ENCODE measurements around the gene RASAL3. TPM values are rescaled to one million over a fixed set of nuclear protein-coding genes. Genes with fewer than 3 reads are reported as not detected.

RASAL3 gene
- total and polyA plus RNA-seq, 2 of the 8 experiments (the other 6 are each of a cell fraction or from before 2014, with no cell fraction given), result 0.19 to 0.63 TPM

DNA sequence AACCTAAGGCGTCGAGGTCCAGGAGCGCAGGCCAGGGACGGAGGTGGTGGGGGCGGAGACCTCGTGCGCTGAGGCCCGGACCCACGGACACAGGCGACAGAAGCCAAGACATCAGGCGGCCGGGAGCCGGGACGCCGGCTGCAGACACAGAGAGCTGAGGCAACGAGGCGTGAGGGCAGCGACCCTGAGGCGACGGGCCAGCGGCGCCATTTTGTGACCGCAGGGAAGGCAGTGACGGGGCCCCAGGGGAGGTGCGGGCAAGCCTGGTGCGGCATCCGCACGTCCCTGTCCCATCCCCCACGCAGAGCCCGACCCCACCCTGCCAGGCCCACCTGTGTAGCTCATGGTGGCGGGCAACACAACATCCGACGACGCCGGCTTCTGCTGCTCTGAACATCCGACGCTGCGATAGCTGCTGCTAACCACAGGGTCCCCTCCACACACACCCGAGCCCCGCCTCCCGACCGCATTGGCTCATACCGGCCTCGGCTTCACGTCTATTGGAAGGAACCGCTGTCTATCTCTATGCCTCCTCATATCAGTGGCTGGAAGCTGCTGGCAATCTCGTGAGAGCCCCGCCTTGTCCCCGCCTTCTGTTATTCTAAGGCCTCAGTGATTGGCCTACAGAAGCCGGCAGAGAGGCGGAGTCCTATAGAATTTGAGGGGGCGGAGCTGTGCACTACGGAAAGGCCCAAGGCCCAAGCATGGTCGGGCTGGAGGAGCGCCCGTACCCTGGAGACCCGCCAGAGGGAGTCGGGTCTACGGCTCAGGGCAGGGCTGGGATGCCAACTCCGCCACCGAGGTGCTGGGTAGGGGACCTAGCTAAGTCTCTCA is 45.5 kb downstream of the RASAL3 start, which contains the start of gene AKAP8L:
Gene AKAP8L, minus strand, starts transcription at position 410 of the 834 bp plus-strand sequence. Its CDS starts 65 bp downstream, at position 345.
- peak within 1 kb of the TSS; percentile 97; the same call in 1 of the 2 replicates for H4K8ac ChIP-seq (ENCODE audit: extremely low read depth, insufficient read depth, low read length)
- no peaks in the 10 kb centered on the region for H3K27me3 ChIP-seq (replicated peaks in 1 of 4; ENCODE audit: control insufficient read depth in 3 of 4, extremely low read depth in 1 of 4, insufficient read depth in 3 of 4, low read length in 3 of 4)
- peak within 1 kb of the TSS; percentile 82 for H4K5ac ChIP-seq (ENCODE audit: insufficient read length, low read depth, low read length)
- ChIA-PET CTCF (ENCODE audit: partially characterized antibody) (interaction anchor here (0.7 to 5.1 kb wide), 31 partner anchors 8 to 321 kb away, joined by 3 to 48 read pairs (median 4); partner anchors contain the start of genes AKAP8 and WIZ), POLR2A (ENCODE audit: partially characterized antibody) (interaction anchor here (0.6 to 6.1 kb wide), 44 partner anchors 9 to 1036 kb away, joined by 3 to 71 read pairs (median 4); partner anchors contain the start of genes AKAP8 and WIZ)
- H3K4me1 ChIP-seq (replicated peaks in 1 of 4; ENCODE audit: control insufficient read depth in 3 of 4, insufficient read depth in 4 of 4, low read length in 3 of 4), result peaks cover 0 to 4% (median 3%) of the 10 kb centered on the region in 4 experiments; a peak in 5 of 7 replicates
- H3K9ac ChIP-seq (replicated peaks in 1 of 4; ENCODE audit: extremely low read depth in 1 of 4, low read depth in 3 of 4, low read length in 3 of 4), result peak within 1 kb of the TSS; percentile 83 to 99 (median 92)
- peak within 1 kb of the TSS; percentile 80 for H3K4ac ChIP-seq (replicated peaks; ENCODE audit: insufficient read length, low read depth, low read length)
- H3K36me3 ChIP-seq (ENCODE audit: control insufficient read depth in 2 of 4, insufficient read depth in 4 of 4, low read length in 3 of 4), result peaks cover 0 to 20% (median 12%) of the 10 kb centered on the region in 4 experiments; a peak in 5 of 8 replicates
- H3K23me2 ChIP-seq (ENCODE audit: low read depth, low read length), result peaks cover 4% of the 10 kb centered on the region; the same call in 1 of the 2 replicates
- peak within 1 kb of the TSS; percentile 97 for H3K27ac ChIP-seq (ENCODE audit: low read depth, low read length)
- 1% methylated on average over 54 of the region's 61 CpGs; no CpG with 5 or more reads in 1 of the 2 experiments for WGBS, 2 experiments (ENCODE audit: extremely low coverage in 1 of 2, insufficient coverage in 1 of 2, insufficient read length in 1 of 2, insufficient replicate concordance in 2 of 2, low coverage in 1 of 2, low lambda C conversion rate in 2 of 2, missing lambda C conversion rate in 1 of 2)
- H2AFZ ChIP-seq (ENCODE audit: low read length), result no peak within 1 kb of the TSS
- H3K4me3 ChIP-seq (ENCODE audit: extremely low read depth in 1 of 4, insufficient read depth in 2 of 4, low read depth in 3 of 4, low read length in 4 of 4), result peak within 1 kb of the TSS; percentile 85 to 98 (median 96)
- H3K79me1 ChIP-seq (ENCODE audit: low read depth, low read length), result peaks cover 5% of the 10 kb centered on the region
- H3K4me2 ChIP-seq (ENCODE audit: insufficient read depth in 1 of 2, low read depth in 2 of 2, low read length in 2 of 2), result peak within 1 kb of the TSS; percentile 76 to 97
- H2BK120ac ChIP-seq (replicated peaks; ENCODE audit: low read depth, low read length), result no peak within 1 kb of the TSS
- DNase-seq (ENCODE audit: low read depth in 1 of 2, low spot score in 2 of 2) (peak; percentile 96 to 99), FAIRE-seq (peak; percentile 74)
- H3K18ac ChIP-seq (ENCODE audit: extremely low read depth, low read length), result peak within 1 kb of the TSS; percentile 95
- peaks cover 34 to 48% of the 10 kb centered on the region in 2 experiments for H3K79me2 ChIP-seq (ENCODE audit: control insufficient read depth in 1 of 2, insufficient read depth in 2 of 2, low read length in 2 of 2)
- H3K56ac ChIP-seq (replicated peaks; ENCODE audit: insufficient read length, low read depth, low read length), result peak within 1 kb of the TSS; percentile 89
- no peak within 1 kb of the TSS for H2AK5ac ChIP-seq (ENCODE audit: low read depth, low read length)
- H3K23ac ChIP-seq (ENCODE audit: insufficient read length), result no peak within 1 kb of the TSS
- H2BK5ac ChIP-seq (ENCODE audit: low read depth, low read length), result peak within 1 kb of the TSS; percentile 97
- H3K9me3 ChIP-seq (ENCODE audit: insufficient read depth in 2 of 2, low read depth in 1 of 2, low read length in 1 of 2), result peaks cover 3 to 4% of the 10 kb centered on the region in 2 experiments; a peak in 1 of 4 replicates
- H2BK15ac ChIP-seq (ENCODE audit: low read length), result peak within 1 kb of the TSS; percentile 95; the same call in 1 of the 2 replicates
- peak within 1 kb of the TSS; percentile 99 for H4K91ac ChIP-seq (replicated peaks; ENCODE audit: insufficient read length, low read length)
- H3K14ac ChIP-seq (ENCODE audit: insufficient read length), result no peak within 1 kb of the TSS
- H2BK20ac ChIP-seq (ENCODE audit: low read length), result no peak within 1 kb of the TSS
- H4K20me1 ChIP-seq (replicated peaks in 1 of 2; ENCODE audit: control insufficient read depth in 1 of 2, insufficient read depth in 2 of 2, low read length in 2 of 2), result peaks cover 5 to 8% of the 10 kb centered on the region in 2 experiments
- 0 out of 2 replicates have a peak within 1 kb of the TSS, but pooled peaks have one; percentile 50 for H2BK12ac ChIP-seq (ENCODE audit: low read depth, low read length)
- TF ChIP-seq HDAC2 (IDR thresholded peaks at IDR 0.05; ENCODE audit: borderline replicate concordance in 1 of 2, low read depth in 2 of 2, low read length in 2 of 2), result no peak
- TF ChIP-seq EP300 (IDR thresholded peaks at IDR 0.05; ENCODE audit: borderline replicate concordance in 1 of 2, low read depth in 2 of 2, low read length in 2 of 2), result peak in 1 of 2 experiments; percentile 11; a peak in 1 of 3 replicates
- peak; percentile 100 for TF ChIP-seq SP1 (IDR thresholded peaks at IDR 0.05; ENCODE audit: low read depth, low read length)
- TF ChIP-seq, protein P1, sequence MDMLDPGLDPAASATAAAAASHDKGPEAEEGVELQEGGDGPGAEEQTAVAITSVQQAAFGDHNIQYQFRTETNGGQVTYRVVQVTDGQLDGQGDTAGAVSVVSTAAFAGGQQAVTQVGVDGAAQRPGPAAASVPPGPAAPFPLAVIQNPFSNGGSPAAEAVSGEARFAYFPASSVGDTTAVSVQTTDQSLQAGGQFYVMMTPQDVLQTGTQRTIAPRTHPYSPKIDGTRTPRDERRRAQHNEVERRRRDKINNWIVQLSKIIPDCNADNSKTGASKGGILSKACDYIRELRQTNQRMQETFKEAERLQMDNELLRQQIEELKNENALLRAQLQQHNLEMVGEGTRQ (IDR thresholded peaks at IDR 0.05; ENCODE audit: low read length), result 0 out of 2 replicates have a peak, but pooled peaks have one; percentile 13
- no peak for TF ChIP-seq SIX5 (IDR thresholded peaks at IDR 0.05; ENCODE audit: low read depth, low read length)
- peak; percentile 98 for TF ChIP-seq SP4 (IDR thresholded peaks at IDR 0.05; ENCODE audit: low read length)

All from H1 (cell line).